OCI-LY1 (cell line): ENCODE measurements around the gene NGFR.

ENCODE experiments used
- CTCF ChIP-seq: fragments of 200-600 bp; sonication (generic), shearing (Covaris generic); IDR thresholded peaks from 2 replicates; pipeline ENCODE4 v1.5.1; 2017; ENCODE audit warnings: mild to moderate bottlenecking, antibody characterized with exemption, low read length, moderate library complexity, mixed read lengths
- EZH2 ChIP-seq: fragments of 200-600 bp; sonication (generic), shearing (Covaris generic); IDR thresholded peaks from 2 replicates; pipeline ENCODE4 v1.8.0; 2017; ENCODE audit warnings: borderline replicate concordance, mixed run types, mild to moderate bottlenecking, antibody characterized with exemption, low read length, moderate library complexity, mixed read lengths

GRCh38 chr17:49495842-49496182 lies 719 bp downstream of the NGFR start:
- TF ChIP-seq CTCF (no peak), EZH2 (no peak)
